GM12873 (cell line): Measurements from ENCODE around the gene ZMIZ1.

Experiments used
- TF ChIP-seq, protein P1 (sequence below): IDR thresholded peaks from 2 replicates; pipeline ENCODE4 v1.5.1; 2012; ENCODE audit warnings: low read depth, mild to moderate bottlenecking, moderate library complexity, low read length, control low read depth; ENCODE audit not compliant: insufficient read depth; ENCODE audit errors: missing control alignments

ZMIZ1 gene

GRCh38 chr10:79269969-79270368 lies 201.2 kb downstream of the ZMIZ1 start:
- TF ChIP-seq, protein P1, sequence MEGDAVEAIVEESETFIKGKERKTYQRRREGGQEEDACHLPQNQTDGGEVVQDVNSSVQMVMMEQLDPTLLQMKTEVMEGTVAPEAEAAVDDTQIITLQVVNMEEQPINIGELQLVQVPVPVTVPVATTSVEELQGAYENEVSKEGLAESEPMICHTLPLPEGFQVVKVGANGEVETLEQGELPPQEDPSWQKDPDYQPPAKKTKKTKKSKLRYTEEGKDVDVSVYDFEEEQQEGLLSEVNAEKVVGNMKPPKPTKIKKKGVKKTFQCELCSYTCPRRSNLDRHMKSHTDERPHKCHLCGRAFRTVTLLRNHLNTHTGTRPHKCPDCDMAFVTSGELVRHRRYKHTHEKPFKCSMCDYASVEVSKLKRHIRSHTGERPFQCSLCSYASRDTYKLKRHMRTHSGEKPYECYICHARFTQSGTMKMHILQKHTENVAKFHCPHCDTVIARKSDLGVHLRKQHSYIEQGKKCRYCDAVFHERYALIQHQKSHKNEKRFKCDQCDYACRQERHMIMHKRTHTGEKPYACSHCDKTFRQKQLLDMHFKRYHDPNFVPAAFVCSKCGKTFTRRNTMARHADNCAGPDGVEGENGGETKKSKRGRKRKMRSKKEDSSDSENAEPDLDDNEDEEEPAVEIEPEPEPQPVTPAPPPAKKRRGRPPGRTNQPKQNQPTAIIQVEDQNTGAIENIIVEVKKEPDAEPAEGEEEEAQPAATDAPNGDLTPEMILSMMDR = no peak

- TF ChIP-seq, protein P1 = no peak
Observed at GRCh38 chr10:79270466-79271246, 201.9 kb downstream of the ZMIZ1 start.

GRCh38 chr10:79272353-79272752 lies 203.6 kb downstream of the ZMIZ1 start:
- TF ChIP-seq, protein P1 = no peak

DNA sequence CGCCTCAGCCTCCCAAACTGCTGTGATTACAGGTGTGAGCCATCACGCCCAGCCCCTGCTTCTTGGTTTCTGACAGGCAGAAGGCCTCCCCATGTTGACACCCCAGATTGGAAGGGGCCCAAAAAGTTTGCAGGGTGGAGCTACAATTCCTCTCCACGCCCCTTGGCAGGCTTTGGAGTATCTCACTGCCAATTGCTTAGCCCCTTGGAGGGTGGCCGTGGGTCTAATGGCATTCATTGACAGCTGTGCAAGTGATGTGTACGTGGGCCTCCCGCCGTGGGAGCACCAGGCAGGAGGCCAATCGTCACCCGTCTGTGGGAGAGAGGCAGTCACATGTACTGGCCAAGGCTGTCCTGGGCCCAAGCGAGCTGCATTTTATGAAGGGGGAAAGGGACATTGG lies 204.8 kb downstream of the ZMIZ1 start:
- TF ChIP-seq, protein P1 = no peak

DNA sequence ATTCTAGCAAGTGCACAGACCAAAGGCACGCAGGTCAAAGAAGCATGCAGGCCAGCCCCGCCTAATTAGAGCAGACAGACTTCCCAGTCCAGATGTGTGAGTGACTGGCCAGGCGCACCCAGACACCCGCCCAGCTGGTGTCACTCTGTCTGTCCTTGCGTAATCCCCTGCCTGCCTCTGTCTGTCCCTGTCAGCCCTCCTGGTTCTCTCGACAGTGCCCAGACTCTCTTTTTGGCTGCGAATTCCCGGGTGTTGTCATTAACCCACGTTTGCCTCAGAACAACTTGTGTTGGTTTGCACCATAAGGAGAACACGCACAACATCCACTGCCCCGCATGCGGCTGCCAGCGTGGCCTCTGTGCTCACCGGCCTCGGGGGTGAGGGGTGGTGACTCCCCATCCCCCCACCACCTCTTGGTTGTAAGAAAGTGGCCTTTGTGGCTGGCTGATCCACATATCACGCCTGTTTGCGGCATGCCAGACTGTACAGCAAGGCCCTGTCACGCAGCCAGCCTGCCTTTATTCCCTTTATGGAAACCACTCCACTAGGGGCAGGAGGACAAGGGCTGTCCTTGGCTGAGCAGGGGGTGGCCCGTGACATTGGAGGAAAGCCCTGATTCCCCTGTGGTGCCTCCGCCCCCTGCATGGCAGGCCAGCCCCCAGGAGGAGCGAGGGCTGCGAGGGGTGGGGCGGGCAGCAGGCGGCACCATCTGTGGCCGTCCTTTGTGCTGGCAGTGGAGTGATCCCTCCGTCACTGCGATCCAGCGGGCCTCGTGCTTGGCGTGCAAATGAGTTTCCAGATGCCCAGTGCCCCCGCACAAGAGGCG lies 205.7 kb downstream of the ZMIZ1 start:
- TF ChIP-seq, protein P1 = no peak

GRCh38 chr10:79275105-79275430 lies 206.3 kb downstream of the ZMIZ1 start:
- TF ChIP-seq, protein P1 = no peak

- TF ChIP-seq, protein P1 = no peak
Observed at GRCh38 chr10:79275431-79275851, 206.7 kb downstream of the ZMIZ1 start.
